Natural killer cell treated with Interleukin-12 subunit alpha and Interleukin-12 subunit beta and Interleukin-15 and Interleukin-18, amount 100 ng/mL, for 72 hours (primary cell): ENCODE results near the gene TMEM26. TPM values are rescaled to one million over a fixed set of nuclear protein-coding genes. Genes with fewer than 3 reads are reported as not detected.

Experiments
- ATAC-seq, 2 donors: fragments of 150-1000 bp; cut with Tn5 transposase in 1 of 2; sonication (Bioruptor Pico), chemical (Tn5 transposase) in 1 of 2; 2 replicates each; pipeline ENCODE4 v1.10.0; 2021
- DNase-seq: peaks from one replicate; pipeline ENCODE4 v3.0.0; 2022; ENCODE audit warnings: low spot score
- H3K27ac Mint-ChIP-seq, 2 donors: 1 replicate in 1 of 2; 2 replicates in 1 of 2; pipeline ENCODE4 v1.8.0; 2022; ENCODE audit warnings: mixed read lengths in 2 of 2, mild to moderate bottlenecking in 1 of 2, moderate library complexity in 1 of 2
- H3K27me3 Mint-ChIP-seq, 2 donors: 1 replicate in 1 of 2; 2 replicates in 1 of 2; pipeline ENCODE4 v1.8.0; 2022; ENCODE audit warnings: mixed read lengths in 2 of 2
- H3K36me3 Mint-ChIP-seq: one replicate; pipeline ENCODE4 v1.8.0; 2022; ENCODE audit warnings: mixed read lengths
- H3K4me1 Mint-ChIP-seq, 2 donors: 1 replicate in 1 of 2; 2 replicates in 1 of 2; pipeline ENCODE4 v1.8.0; 2022; ENCODE audit warnings: low read depth in 2 of 2, mixed read lengths in 2 of 2, mild to moderate bottlenecking in 1 of 2
- H3K4me3 Mint-ChIP-seq: one replicate; pipeline ENCODE4 v1.8.0; 2022; ENCODE audit warnings: mixed read lengths
- H3K9me3 Mint-ChIP-seq: 2 replicates; pipeline ENCODE4 v1.8.0; 2022; ENCODE audit warnings: mixed read lengths
- total RNA-seq, 2 donors: library from RNA; stranded (reverse); gene quantifications; one replicate each; pipeline ENCODE4 v1.2.3, GENCODE V29; 2022

Gene TMEM26
- total RNA-seq: not detected

DNA sequence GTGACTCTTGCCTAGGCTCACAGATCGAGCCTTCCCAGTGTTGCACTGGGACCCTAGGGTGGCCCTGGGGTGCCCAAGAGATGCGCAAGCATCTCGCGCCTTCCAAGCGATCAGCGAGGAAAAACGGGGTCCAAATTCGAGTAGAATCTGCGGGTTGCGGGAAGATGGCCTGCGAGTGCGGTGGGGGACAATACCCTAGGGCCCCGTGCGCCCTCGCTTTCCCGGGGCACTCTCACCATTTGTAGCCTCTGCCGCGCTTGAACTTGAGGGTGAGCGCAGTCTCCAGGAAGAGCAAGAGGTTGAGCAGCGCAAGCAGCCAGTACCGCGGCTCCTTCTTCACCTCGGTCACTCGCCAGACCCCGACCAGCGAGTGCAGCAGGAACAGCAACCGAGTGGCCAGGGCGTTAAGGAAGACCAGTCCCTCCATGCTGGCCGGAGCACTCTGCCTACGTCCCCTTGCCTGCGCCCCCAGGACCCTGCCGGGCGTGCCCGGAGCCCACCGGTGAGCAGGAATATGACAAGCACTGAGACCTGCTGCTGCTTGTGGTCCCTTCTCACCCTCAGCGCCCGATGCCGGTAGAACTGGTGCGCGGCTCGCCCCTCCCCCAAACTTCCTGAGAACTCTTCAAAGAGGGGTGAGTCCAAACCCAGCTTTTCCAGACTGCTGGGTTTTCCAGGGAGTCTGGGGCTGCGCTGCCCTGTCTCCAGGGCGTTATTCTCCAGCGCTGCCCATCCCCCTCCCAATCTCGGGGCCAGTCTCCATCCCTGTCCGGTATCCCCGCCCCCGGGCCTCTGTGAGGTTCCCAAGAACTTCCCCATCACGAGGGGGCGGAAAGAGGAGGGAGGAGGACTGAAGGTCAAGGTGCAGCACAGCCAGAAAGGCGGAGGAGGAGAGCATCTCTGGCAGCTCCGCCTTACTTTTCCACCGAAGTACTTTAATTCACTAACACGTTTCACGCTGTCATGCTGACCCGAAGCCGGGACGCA is at the start of gene TMEM26:
TMEM26 (minus strand) TSS at position 727 of the 987 bp plus-strand sequence; CDS start at position 427, 300 bp downstream.
- ATAC-seq (peak; percentile 24), DNase-seq (no peak)
- H3K9me3 Mint-ChIP-seq: no peaks in the 10 kb centered on the region
- peaks cover 0 to 7% of the 10 kb centered on the region in 2 donors for H3K4me1 Mint-ChIP-seq
- H3K27ac Mint-ChIP-seq: no peak within 1 kb of the TSS
- H3K4me3 Mint-ChIP-seq: peak within 1 kb of the TSS; percentile 36
- peaks cover 22 to 43% of the 10 kb centered on the region in 2 donors for H3K27me3 Mint-ChIP-seq
- no peaks in the 10 kb centered on the region for H3K36me3 Mint-ChIP-seq

DNA sequence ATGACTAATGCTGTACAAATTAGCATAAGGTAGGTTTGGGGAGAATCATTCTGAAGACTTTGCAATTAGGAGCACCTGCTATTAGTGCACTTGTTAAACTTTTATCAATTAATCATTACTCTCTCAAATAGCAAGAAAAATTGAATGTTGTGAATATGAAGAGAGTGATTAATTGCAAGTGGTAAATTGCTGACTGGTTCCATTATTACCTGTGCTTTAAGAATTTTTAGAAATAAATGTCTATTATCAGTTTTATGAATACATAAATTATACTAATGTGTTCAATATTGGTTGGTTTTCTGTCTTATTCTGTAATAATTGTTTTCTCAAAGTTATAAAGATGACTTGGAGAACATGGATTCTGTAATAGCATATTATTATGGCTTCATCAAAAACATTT is 47.3 kb upstream of the TMEM26 start:
- H3K27me3 Mint-ChIP-seq: peaks cover 3 to 6% of the 10 kb centered on the region in 2 donors
- no peak overlapping the region for H3K27ac Mint-ChIP-seq
- DNase-seq: no peak
- H3K9me3 Mint-ChIP-seq: peaks cover 3% of the 10 kb centered on the region
- H3K36me3 Mint-ChIP-seq: no peaks in the 10 kb centered on the region
- no peaks in the 10 kb centered on the region for H3K4me1 Mint-ChIP-seq
- no peak for ATAC-seq
- H3K4me3 Mint-ChIP-seq: no peak overlapping the region

DNA sequence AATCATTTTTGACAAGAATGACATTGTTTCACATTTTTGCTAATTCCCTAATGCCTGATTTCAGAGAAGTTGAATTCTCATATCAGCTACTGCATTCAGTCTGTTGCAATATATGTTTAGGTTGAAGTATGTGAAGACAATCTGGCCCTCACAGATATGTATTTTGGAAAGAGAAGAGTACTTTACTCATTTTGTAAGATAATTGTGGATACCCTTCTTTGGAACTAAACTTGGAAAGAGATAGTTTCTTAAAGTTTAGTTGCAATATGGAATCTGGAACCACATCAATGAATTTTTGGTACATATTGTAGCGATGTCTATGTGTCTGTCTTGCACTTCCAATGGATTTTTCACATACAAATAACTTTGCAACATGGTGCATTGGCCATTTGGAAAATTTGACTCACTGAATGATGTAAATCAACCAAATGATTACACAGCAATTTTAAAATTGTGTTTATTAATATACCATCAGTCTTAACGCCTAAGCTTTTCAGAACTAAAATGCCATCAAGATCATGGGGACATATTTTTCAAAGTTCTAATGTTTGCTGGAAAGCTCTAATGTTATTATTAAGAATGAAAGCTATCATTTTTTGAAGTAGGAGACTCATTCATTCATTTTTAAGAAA is 39.3 kb upstream of the TMEM26 start:
- Mint-ChIP-seq H3K36me3 (no peaks in the 10 kb centered on the region), H3K9me3 (peaks cover 7% of the 10 kb centered on the region), H3K4me3 (no peak overlapping the region), H3K27me3 (peaks cover 8 to 28% of the 10 kb centered on the region in 2 donors), H3K27ac (no peak overlapping the region), H3K4me1 (no peaks in the 10 kb centered on the region)
- no peak for DNase-seq
- no peak for ATAC-seq

DNA sequence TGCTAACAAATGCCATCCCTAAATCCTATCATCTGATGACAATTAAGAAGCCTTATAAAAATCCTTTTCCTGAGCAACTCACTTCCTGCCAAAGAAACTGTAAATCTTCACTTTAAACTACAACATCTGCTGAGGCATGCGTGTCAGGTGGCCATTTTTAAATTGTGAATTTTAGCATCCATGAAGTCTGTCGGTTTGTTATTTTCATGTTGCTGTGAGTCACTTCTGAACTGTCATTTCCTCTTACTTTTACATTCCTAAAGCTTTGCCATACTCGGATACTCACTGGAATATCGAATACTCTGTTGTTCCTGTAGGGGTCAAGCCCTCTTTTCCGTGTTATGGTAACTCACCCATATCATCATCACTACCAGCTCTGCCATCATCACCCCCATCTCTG is 34.3 kb upstream of the TMEM26 start:
- H3K27me3 Mint-ChIP-seq: peaks cover 3 to 15% of the 10 kb centered on the region in 2 donors
- peaks cover 3% of the 10 kb centered on the region for H3K9me3 Mint-ChIP-seq
- H3K27ac Mint-ChIP-seq: no peak overlapping the region
- H3K4me3 Mint-ChIP-seq: no peak overlapping the region
- ATAC-seq (no peak), DNase-seq (no peak)
- H3K4me1 Mint-ChIP-seq: no peaks in the 10 kb centered on the region
- no peaks in the 10 kb centered on the region for H3K36me3 Mint-ChIP-seq

DNA sequence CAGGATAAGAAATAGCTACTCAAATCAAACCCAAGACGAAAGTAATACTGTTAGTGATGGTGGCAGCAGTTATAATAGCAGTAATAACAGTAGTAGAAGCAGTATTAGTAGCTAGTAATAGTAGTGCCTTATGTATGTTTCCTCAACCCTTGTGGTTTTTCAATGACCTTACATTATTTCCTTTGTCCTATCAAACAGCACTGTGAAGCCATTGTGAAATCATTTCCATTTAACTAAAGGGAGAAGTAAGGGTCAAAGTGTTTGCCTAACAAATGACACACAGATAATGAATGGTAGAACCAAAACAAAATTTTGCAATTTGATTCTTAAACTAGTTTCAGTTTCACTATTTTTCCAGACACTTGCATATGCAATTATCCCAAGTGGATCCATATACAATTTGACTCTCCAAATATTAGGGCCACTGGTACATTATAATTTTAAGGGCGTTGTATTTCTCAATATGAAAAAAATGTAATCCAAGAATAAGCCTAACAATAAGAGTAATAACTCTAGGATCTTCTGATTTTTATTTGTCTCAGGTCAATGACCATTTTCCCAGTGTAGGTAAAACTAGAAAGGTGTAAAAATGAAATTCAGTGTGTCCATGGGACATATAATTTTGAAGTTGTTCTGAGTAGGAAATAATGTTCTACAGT is 33.7 kb upstream of the TMEM26 start:
- no peak for ATAC-seq
- peaks cover 3% of the 10 kb centered on the region for H3K9me3 Mint-ChIP-seq
- no peak overlapping the region for H3K4me3 Mint-ChIP-seq
- H3K27ac Mint-ChIP-seq: no peak overlapping the region
- H3K4me1 Mint-ChIP-seq: no peaks in the 10 kb centered on the region
- no peaks in the 10 kb centered on the region for H3K36me3 Mint-ChIP-seq
- DNase-seq: no peak
- peaks cover 3 to 15% of the 10 kb centered on the region in 2 donors for H3K27me3 Mint-ChIP-seq

DNA sequence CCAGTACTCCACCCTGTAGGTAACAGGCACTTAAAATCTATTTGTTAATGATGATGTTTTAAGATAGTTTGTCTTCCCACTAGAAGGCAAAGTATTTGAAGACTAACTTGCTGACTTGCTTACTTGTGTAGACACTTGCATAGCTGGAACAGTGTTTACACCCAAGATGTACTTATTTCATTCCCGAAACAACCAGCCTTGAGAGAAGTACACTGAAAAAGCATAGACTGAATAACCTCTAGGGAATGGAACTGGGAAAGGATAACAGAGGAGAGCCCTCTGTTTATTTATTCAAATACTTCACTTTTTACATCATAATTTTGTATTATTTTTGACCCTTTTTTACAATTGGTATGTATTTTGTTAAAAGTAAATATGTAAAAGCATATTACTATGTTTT is 33.1 kb upstream of the TMEM26 start:
- Mint-ChIP-seq H3K36me3 (no peaks in the 10 kb centered on the region), H3K27me3 (peaks cover 6 to 15% of the 10 kb centered on the region in 2 donors), H3K27ac (no peak overlapping the region), H3K4me3 (no peak overlapping the region), H3K4me1 (no peaks in the 10 kb centered on the region), H3K9me3 (peaks cover 3% of the 10 kb centered on the region)
- DNase-seq (no peak), ATAC-seq (no peak)

DNA sequence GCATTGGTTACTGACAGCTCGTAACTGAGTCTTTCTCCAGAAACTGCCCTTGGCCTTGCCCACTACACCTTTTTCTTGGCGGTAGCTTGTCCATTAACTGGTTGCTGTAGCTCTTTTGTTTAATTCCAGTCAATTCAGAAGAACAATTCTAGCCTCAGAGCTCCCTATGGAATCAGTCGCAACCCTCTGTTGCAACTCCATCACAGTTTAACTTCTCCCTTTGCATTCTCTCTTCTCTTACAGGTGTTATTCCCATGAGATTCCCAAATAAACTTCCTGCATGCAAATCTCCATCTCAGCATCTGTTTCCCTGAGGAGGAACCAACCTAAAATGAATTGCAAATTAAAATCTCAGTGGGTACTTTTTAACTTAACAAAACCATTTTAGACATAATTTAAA is 28.4 kb upstream of the TMEM26 start:
- H3K4me3 Mint-ChIP-seq: no peak overlapping the region
- no peak for DNase-seq
- H3K27me3 Mint-ChIP-seq: peaks cover 10 to 24% of the 10 kb centered on the region in 2 donors
- ATAC-seq: no peak
- H3K36me3 Mint-ChIP-seq: no peaks in the 10 kb centered on the region
- H3K27ac Mint-ChIP-seq: no peak overlapping the region
- no peaks in the 10 kb centered on the region for H3K9me3 Mint-ChIP-seq
- H3K4me1 Mint-ChIP-seq: no peaks in the 10 kb centered on the region

DNA sequence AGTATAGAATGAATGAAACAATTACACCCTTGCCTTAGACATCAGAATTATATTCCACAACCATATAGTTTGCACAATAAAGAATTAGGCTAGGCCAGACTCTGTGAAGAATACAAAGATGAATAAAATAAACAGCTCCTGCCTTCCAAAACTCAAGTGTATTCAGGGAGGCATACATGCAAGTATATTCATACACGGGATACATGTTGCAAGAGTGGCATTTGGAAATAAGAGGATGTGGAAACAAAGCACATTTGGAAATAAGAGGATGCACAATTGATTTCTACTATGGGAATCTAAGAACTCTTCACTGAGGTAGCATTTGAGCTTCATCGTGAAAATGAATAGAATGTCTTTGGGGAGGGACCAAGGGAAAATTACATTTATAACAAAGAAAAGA is 27.0 kb upstream of the TMEM26 start:
- Mint-ChIP-seq H3K27me3 (peaks cover 10 to 24% of the 10 kb centered on the region in 2 donors), H3K36me3 (no peaks in the 10 kb centered on the region), H3K4me3 (no peak overlapping the region), H3K27ac (no peak overlapping the region), H3K9me3 (no peaks in the 10 kb centered on the region), H3K4me1 (no peaks in the 10 kb centered on the region)
- no peak for ATAC-seq
- no peak for DNase-seq

DNA sequence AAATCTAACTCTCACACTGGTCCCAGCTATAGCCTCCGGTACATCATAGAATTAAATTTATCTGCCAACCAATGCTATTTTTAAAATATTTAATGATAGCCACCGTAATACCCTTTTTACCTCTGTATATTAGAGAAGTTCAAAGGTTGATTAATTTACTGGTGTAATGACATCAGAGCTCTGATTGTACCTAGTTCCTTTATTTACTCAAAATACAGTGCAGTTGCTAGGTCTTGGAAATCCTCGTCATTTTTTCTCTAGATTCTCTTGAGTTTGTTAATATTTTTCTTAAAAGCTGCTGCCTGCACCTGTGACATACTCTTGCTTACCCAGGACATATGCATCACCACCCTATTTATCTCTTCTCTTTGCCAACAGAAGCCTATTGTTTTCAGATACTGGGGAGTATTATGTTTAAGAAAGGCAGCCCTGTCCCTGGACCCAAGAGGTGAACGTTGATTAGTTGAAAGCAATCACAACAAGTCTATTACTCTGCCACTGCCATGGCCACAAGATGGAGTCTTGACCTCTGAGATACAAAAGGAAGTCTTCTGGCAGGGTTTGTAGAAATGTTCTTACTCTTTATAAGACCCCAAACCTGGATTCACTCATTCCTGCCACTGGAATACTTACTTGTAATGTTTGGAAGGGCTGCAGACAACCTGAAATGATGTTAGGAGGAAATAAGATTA is 25.6 kb upstream of the TMEM26 start:
- ATAC-seq: no peak
- Mint-ChIP-seq H3K27ac (no peak overlapping the region), H3K4me3 (no peak overlapping the region), H3K4me1 (no peaks in the 10 kb centered on the region), H3K27me3 (peaks cover 10 to 28% of the 10 kb centered on the region in 2 donors), H3K9me3 (no peaks in the 10 kb centered on the region), H3K36me3 (no peaks in the 10 kb centered on the region)
- DNase-seq: no peak

DNA sequence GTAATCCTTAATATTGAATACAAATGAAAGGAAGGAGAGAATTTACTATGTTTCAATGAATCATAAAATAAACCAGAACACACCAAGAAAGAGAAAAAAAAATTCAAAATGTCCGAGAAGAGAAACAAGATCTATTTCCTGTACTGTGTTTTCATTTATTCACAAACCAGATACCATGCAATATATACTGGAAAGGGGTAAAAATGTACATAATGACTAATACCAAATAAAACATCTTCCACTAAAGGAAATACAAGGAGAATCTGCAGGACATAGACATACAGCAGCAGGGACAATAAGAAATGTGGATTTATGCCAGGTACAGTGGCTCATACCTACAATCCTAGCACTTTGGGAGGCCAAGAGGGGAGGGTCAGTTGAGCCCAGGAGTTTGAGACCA is 24.3 kb upstream of the TMEM26 start:
- Mint-ChIP-seq H3K4me3 (no peak overlapping the region), H3K4me1 (no peaks in the 10 kb centered on the region), H3K27ac (no peak overlapping the region), H3K9me3 (no peaks in the 10 kb centered on the region), H3K27me3 (peaks cover 10 to 28% of the 10 kb centered on the region in 2 donors), H3K36me3 (no peaks in the 10 kb centered on the region)
- no peak for ATAC-seq
- DNase-seq: no peak

DNA sequence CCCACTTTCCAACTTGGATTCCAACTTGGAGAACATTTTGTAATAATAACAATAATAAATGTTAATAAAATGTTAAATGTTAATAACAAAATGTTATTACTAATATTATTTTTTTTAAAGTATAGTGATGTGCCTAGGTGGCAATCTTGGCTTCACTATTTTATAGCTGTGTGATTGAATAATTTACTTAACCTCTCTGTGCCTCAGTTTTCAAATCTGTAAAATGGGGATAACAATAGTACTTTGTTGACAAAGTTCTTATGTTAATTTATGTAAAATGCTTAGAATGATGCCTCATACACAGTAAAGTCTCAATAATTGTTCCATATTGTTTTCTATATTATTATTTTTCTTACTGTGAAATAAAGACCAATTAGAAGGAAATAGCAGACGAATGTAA is 23.3 kb upstream of the TMEM26 start:
- Mint-ChIP-seq H3K27me3 (peaks cover 7 to 28% of the 10 kb centered on the region in 2 donors), H3K4me3 (no peak overlapping the region), H3K9me3 (no peaks in the 10 kb centered on the region), H3K36me3 (no peaks in the 10 kb centered on the region), H3K4me1 (no peaks in the 10 kb centered on the region), H3K27ac (no peak overlapping the region)
- DNase-seq (no peak), ATAC-seq (no peak)

DNA sequence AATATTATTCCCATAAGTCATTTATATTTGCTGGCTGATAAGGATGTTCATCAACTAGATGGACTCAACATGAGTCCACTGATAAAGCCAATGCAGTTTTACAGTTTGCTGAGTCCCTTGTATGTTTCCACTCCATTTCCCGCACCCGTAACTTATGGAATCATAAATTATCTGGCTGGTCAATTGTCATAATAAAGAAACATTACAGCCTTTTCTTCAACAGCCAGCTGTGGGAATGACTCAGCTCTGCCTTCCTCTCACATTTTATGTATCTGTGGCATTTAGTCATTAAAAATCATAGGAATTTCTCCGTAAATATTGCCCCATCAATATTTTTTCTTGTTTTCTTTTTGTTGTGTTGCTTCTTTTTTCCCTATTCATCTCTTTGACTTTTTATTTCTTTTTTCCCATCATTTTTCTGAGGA is 22.3 kb upstream of the TMEM26 start:
- H3K36me3 Mint-ChIP-seq: no peaks in the 10 kb centered on the region
- no peak for DNase-seq

DNA sequence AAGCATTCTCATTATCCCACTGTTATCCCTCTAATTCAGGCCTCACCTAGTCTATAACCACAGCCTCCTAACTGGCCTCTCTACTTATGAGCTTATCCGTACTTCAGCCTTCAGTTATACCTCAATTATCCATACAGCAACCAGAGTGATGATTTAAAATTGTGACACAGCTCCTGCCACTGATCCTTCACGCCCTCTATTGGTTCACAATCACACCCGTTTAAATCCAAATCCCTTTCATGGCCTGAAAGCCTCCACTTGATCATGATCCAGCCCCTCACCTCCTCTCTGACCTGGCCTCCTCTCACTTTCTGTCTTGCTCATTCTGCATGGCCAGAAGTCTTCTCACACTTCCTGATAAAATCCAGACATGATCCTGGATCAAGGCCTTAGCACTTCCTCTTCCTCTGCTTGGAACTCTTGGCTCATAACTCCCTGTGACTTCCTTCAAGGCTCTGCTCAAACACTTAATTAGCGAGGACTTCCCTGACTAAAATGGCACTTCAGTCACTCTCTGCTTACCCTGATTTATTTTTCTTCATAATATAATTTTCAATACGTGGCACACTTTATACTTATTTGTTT is 19.0 kb upstream of the TMEM26 start:
- no peak for DNase-seq
- Mint-ChIP-seq H3K9me3 (no peaks in the 10 kb centered on the region), H3K27me3 (peaks cover 2 to 7% of the 10 kb centered on the region in 2 donors), H3K4me1 (no peaks in the 10 kb centered on the region), H3K4me3 (no peak overlapping the region), H3K27ac (no peak overlapping the region), H3K36me3 (no peaks in the 10 kb centered on the region)
- ATAC-seq: no peak

More for the DNA sequence above, 22.3 kb upstream of the TMEM26 start:
- H3K9me3 Mint-ChIP-seq: no peaks in the 10 kb centered on the region
- H3K27me3 Mint-ChIP-seq: peaks cover 7 to 23% of the 10 kb centered on the region in 2 donors
- H3K4me1 Mint-ChIP-seq: no peaks in the 10 kb centered on the region
- ATAC-seq: no peak
- no peak overlapping the region for H3K4me3 Mint-ChIP-seq
- no peak overlapping the region for H3K27ac Mint-ChIP-seq
